Lung (tissue), 12 donors: ENCODE data around the gene ZNHIT6. TPM values are rescaled to one million over a fixed set of nuclear protein-coding genes. Genes with fewer than 3 reads are reported as not detected.

Source experiments
- ATAC-seq: fragments of 200-7000 bp; cut with Tn5 transposase; one replicate; pipeline ENCODE4 v1.9.1; 2020; ENCODE audit warnings: moderate number of reproducible peaks; ENCODE audit not compliant: insufficient read depth, low FRiP score
- DNase-seq, 3 donors: peaks; one replicate each; pipeline ENCODE4 v3.0.0-alpha.2; 2013 to 2017
- H3K27ac ChIP-seq, 2 donors: one replicate each; pipeline ENCODE4 v1.5.1; 2013; ENCODE audit warnings: mild to moderate bottlenecking in 2 of 2, moderate library complexity in 2 of 2, control low read depth in 1 of 2, inconsistent platforms in 1 of 2, low read depth in 1 of 2, low read length in 1 of 2
- H3K27me3 ChIP-seq, 3 donors: one replicate each; pipeline ENCODE4 v1.5.1; 2013; ENCODE audit warnings: low read length in 2 of 3; ENCODE audit not compliant: control insufficient read depth in 3 of 3, insufficient read depth in 3 of 3
- H3K36me3 ChIP-seq, 4 donors: one replicate each; pipeline ENCODE4 v1.5.1; 2013; ENCODE audit warnings: low read length in 4 of 4, mild to moderate bottlenecking in 1 of 4, moderate library complexity in 1 of 4; ENCODE audit not compliant: control insufficient read depth in 4 of 4, insufficient read depth in 4 of 4
- H3K4me1 ChIP-seq, 5 donors: one replicate each; pipeline ENCODE4 v1.5.1; 2013; ENCODE audit warnings: low read length in 5 of 5, mild to moderate bottlenecking in 2 of 5, moderate library complexity in 1 of 5; ENCODE audit not compliant: control insufficient read depth in 5 of 5, insufficient read depth in 5 of 5
- H3K4me3 ChIP-seq: one replicate; pipeline ENCODE4 v1.5.1; 2013; ENCODE audit warnings: mild to moderate bottlenecking, control low read depth, moderate library complexity
- H3K9ac ChIP-seq, 2 donors: one replicate each; pipeline ENCODE4 v1.5.1; 2013; ENCODE audit warnings: low read length in 2 of 2, control low read depth in 1 of 2; ENCODE audit not compliant: insufficient read depth in 1 of 2
- H3K9me3 ChIP-seq, 4 donors: one replicate each; pipeline ENCODE4 v1.5.1; 2013; ENCODE audit warnings: low read length in 3 of 4, mild to moderate bottlenecking in 1 of 4, moderate library complexity in 1 of 4; ENCODE audit not compliant: control insufficient read depth in 4 of 4, insufficient read depth in 3 of 4
- WGBS, 2 donors: extraction: QIAGEN DNeasy Blood & Tissue Kit; methylation state at CpG; one replicate each; pipeline ENCODE4 v1.1.7; 2013; 5-methylcytosine and 5-hydroxymethylcytosine counted together
- polyA plus RNA-seq, 2 donors: library from polyadenylated mRNA; stranded (reverse); fragments of 200-250 nt; gene quantifications; one replicate each; pipeline ENCODE4 v1.2.1, GENCODE V29; 2013
- total RNA-seq, 2 donors: library from RNA; depleted of rRNA in 1 of 2; stranded (reverse); fragments of >200 nt in 1 of 2; gene quantifications; one replicate each; pipeline ENCODE4 v1.2.1, GENCODE V29; 2014 to 2021
- TF ChIP-seq, protein P1 (sequence below): IDR thresholded peaks from 2 replicates; pipeline ENCODE4 v1.5.1; 2012; ENCODE audit warnings: mild to moderate bottlenecking; ENCODE audit errors: control extremely low read depth, extremely low read depth
- donor health status: control.
- donor health status: control.
- donor health status: Bipolar disorder and iron deficiency.
- donor health status: healthy.
- donor health status: DM: yes; HTN: yes; CAD: no.

ZNHIT6 gene
- total and polyA plus RNA-seq, 4 donors, result 8.7 to 17.7 (median 10.1) TPM

DNA sequence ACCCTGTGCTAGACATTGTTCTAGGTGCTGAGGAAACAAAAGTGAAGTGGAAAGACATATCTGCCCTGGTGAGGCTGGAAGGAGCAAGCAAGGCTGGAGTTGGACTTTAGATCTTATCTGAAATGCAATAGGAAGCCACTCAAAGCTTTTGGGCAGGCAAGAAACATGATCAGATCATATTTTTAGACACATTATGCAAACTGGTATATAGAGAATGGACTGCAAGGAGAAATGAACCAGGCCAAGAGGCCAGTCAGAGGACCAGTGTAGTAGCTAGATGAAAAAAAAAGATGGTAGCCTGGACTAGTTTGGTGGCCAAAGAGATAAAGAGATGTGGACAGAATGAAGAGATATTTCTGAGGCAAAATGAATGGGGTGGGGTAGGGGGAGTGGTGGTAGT is 81.4 kb downstream of the ZNHIT6 start:
- H3K27me3 ChIP-seq, result no peaks in the 10 kb centered on the region
- TF ChIP-seq, protein P1, sequence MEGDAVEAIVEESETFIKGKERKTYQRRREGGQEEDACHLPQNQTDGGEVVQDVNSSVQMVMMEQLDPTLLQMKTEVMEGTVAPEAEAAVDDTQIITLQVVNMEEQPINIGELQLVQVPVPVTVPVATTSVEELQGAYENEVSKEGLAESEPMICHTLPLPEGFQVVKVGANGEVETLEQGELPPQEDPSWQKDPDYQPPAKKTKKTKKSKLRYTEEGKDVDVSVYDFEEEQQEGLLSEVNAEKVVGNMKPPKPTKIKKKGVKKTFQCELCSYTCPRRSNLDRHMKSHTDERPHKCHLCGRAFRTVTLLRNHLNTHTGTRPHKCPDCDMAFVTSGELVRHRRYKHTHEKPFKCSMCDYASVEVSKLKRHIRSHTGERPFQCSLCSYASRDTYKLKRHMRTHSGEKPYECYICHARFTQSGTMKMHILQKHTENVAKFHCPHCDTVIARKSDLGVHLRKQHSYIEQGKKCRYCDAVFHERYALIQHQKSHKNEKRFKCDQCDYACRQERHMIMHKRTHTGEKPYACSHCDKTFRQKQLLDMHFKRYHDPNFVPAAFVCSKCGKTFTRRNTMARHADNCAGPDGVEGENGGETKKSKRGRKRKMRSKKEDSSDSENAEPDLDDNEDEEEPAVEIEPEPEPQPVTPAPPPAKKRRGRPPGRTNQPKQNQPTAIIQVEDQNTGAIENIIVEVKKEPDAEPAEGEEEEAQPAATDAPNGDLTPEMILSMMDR, result no peak
- ATAC-seq, result no peak
- H3K4me3 ChIP-seq, result no peak overlapping the region
- H3K9me3 ChIP-seq, result peaks cover 0 to 7% (median 2%) of the 10 kb centered on the region in 4 donors
- no peak overlapping the region for H3K27ac ChIP-seq
- peaks cover 0 to 9% (median 0%) of the 10 kb centered on the region in 4 donors for H3K36me3 ChIP-seq
- no peak overlapping the region for H3K9ac ChIP-seq
- H3K4me1 ChIP-seq, result peaks cover 0 to 11% (median 5%) of the 10 kb centered on the region in 5 donors
- DNase-seq, result no peak

DNA sequence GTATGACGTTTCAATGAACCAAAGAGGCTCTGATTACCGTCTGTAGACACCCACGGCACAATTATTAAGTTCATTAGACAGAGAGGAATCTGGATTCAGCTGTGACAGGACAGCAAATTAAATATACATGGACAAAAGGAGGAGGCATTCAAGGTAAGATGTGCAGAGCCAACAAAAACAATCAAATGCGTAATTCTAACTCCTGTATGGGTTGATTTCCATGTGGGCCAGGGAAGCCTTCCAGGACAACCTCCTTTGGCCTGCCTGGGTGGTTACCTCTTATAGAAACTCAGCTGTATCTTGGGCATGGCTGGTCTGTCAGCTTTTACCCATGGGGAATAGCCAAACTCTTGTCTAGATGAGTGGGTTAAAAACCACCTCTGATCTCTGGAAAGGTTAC is 83.9 kb downstream of the ZNHIT6 start:
- TF ChIP-seq, protein P1, result no peak
- peaks cover 0 to 10% (median 5%) of the 10 kb centered on the region in 5 donors for H3K4me1 ChIP-seq

DNA sequence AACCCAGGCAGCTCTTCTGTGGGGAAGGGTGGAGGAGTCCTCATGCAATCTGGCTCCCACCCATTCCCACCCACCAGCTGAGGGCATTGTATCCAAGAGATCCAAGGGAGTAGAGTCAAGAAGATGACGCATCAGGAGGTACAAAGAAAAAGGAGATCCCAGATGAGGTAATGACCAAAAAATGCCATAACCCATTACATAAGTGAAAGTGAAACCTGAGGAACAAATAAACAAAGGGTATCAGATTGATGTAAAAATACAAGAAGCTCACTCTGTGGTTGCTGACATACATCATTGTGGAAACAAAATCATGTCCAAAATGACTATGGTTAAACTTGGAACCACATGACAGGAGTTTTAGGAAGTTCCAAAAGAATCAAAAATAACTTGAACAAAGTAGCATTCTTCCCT is 85.2 kb downstream of the ZNHIT6 start:
- Histone ChIP-seq H3K27ac (no peak overlapping the region), H3K36me3 (peaks cover 0 to 9% (median 0%) of the 10 kb centered on the region in 4 donors), H3K9ac (no peak overlapping the region), H3K27me3 (no peaks in the 10 kb centered on the region), H3K4me3 (no peak overlapping the region), H3K9me3 (peaks cover 0 to 8% (median 5%) of the 10 kb centered on the region in 4 donors), H3K4me1 (no peaks in the 10 kb centered on the region)
- ATAC-seq (no peak), DNase-seq (no peak)
- 74 to 88% methylated on average over 1 of the region's 1 CpG for WGBS, 2 donors
- TF ChIP-seq, protein P1, result no peak

More for the DNA sequence above, 83.9 kb downstream of the ZNHIT6 start:
- no peaks in the 10 kb centered on the region for H3K27me3 ChIP-seq
- WGBS, 2 donors, result 92 to 94% methylated on average over 4 of the region's 4 CpGs
- H3K9ac ChIP-seq, result no peak overlapping the region
- H3K27ac ChIP-seq, result no peak overlapping the region
- no peak overlapping the region for H3K4me3 ChIP-seq
- H3K9me3 ChIP-seq, result peaks cover 0 to 8% (median 5%) of the 10 kb centered on the region in 4 donors
- DNase-seq (no peak), ATAC-seq (no peak)
- peaks cover 0 to 9% (median 0%) of the 10 kb centered on the region in 4 donors for H3K36me3 ChIP-seq

DNA sequence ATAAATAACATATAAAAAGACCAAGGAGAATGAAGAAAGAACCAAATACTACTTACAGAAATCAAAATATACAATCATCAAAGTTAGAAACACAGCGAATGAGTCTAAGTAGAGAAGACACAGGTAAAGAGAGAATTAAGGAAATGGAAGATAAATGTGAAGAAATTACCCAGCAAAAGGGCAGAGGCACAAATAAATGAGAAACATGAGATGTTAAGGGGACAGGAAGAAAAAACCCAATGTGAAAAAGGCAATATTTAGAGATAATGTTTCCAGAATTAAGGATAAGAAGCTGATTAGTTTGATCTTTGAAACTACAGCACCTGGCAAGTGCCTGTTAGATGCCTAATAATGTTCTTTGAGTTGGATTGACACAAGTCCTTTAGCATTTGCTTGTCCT is 86.8 kb downstream of the ZNHIT6 start:
- Histone ChIP-seq H3K9ac (no peak overlapping the region), H3K9me3 (peaks cover 0 to 8% (median 5%) of the 10 kb centered on the region in 4 donors), H3K27me3 (no peaks in the 10 kb centered on the region), H3K36me3 (peaks cover 0 to 6% (median 0%) of the 10 kb centered on the region in 4 donors), H3K4me3 (no peak overlapping the region), H3K4me1 (no peaks in the 10 kb centered on the region), H3K27ac (no peak overlapping the region)
- no peak for ATAC-seq
- DNase-seq, result no peak
- TF ChIP-seq, protein P1, result no peak
- WGBS, 2 donors, result 95 to 98% methylated on average over 1 of the region's 1 CpG
